ENCODE measurements around the gene PKIB.
"Not testable (repeated sequence)": the region's sequence is repeated elsewhere in the genome, so short reads cannot be mapped to it uniquely, and the experiment has no call there.

Gene PKIB

GRCh38 chr6:122740091-122740490, 129.9 kb downstream of the PKIB start:
- DNase-seq (ENCODE audit: low read depth), result no peak
- no peak for TF ChIP-seq CTCF (IDR thresholded peaks at IDR 0.05; ENCODE audit: control insufficient read depth, extremely low read depth, insufficient read depth)
- H3K4me3 ChIP-seq (ENCODE audit: low read depth, low read length), result no peak overlapping the region

- DNase-seq (ENCODE audit: low read depth), result no peak
- TF ChIP-seq CTCF (IDR thresholded peaks at IDR 0.05; ENCODE audit: control insufficient read depth, extremely low read depth, insufficient read depth), result no peak
- no peak overlapping the region for H3K4me3 ChIP-seq (ENCODE audit: low read depth, low read length)
These were observed 130.7 kb downstream of the PKIB start for GRCh38 chr6:122740936-122741335.

- not testable (repeated sequence) for H3K4me3 ChIP-seq (ENCODE audit: low read depth, low read length)
- TF ChIP-seq CTCF (IDR thresholded peaks at IDR 0.05; ENCODE audit: control insufficient read depth, extremely low read depth, insufficient read depth), result peak; percentile 38
These were observed 134.0 kb downstream of the PKIB start for GRCh38 chr6:122744247-122744646.

GRCh38 chr6:122744856-122745255, 134.7 kb downstream of the PKIB start:
- not testable (repeated sequence) for DNase-seq (ENCODE audit: low read depth); H3K4me3 ChIP-seq (ENCODE audit: low read depth, low read length)

More at GRCh38 chr6:122744247-122744646, 134.0 kb downstream of the PKIB start:
- not testable (repeated sequence) for DNase-seq (ENCODE audit: low read depth)

- DNase-seq (ENCODE audit: low read depth), result no peak
- no peak for TF ChIP-seq CTCF (IDR thresholded peaks at IDR 0.05; ENCODE audit: control insufficient read depth, extremely low read depth, insufficient read depth)
- H3K4me3 ChIP-seq (ENCODE audit: low read depth, low read length), result no peak overlapping the region
These were observed 136.5 kb downstream of the PKIB start for GRCh38 chr6:122746688-122747087.

GRCh38 chr6:122747573-122747972, 137.4 kb downstream of the PKIB start:
- no peak for DNase-seq (ENCODE audit: low read depth)
- no peak overlapping the region for H3K4me3 ChIP-seq (ENCODE audit: low read depth, low read length)
- no peak for TF ChIP-seq CTCF (IDR thresholded peaks at IDR 0.05; ENCODE audit: control insufficient read depth, extremely low read depth, insufficient read depth)

GRCh38 chr6:122748945-122749344, 138.7 kb downstream of the PKIB start:
- not testable (repeated sequence) for DNase-seq (ENCODE audit: low read depth)

GRCh38 chr6:122749451-122750050, 139.3 kb downstream of the PKIB start:
- no peak for TF ChIP-seq CTCF (IDR thresholded peaks at IDR 0.05; ENCODE audit: control insufficient read depth, extremely low read depth, insufficient read depth)
- DNase-seq (ENCODE audit: low read depth), result no peak
- no peak overlapping the region for H3K4me3 ChIP-seq (ENCODE audit: low read depth, low read length)

More at GRCh38 chr6:122748945-122749344, 138.7 kb downstream of the PKIB start:
- H3K4me3 ChIP-seq (ENCODE audit: low read depth, low read length), result not testable (repeated sequence)

Data from LNCaP clone FGC (cell line).